ENCODE results near the gene BMAL1.
A peak's percentile ranks its signal among the peaks of the same experiment; 100 is the strongest.
"Not testable (repeated sequence)": the region's sequence is repeated elsewhere in the genome, so short reads cannot be mapped to it uniquely, and the experiment has no call there.

BMAL1 gene

GRCh38 chr11:13238879-13239514 is 38.6 kb upstream of the BMAL1 start:
- Histone ChIP-seq H3K4me3 (no peak overlapping the region), H3K9ac (ENCODE audit: insufficient read length) (no peak overlapping the region), H3K36me3 (ENCODE audit: insufficient read depth, low read length) (no peaks in the 10 kb centered on the region), H3K27ac (no peak overlapping the region), H3K9me3 (ENCODE audit: low read depth, low read length) (no peaks in the 10 kb centered on the region)
- peak; percentile 8 for DNase-seq (ENCODE audit: low read depth, low spot score)
- TF ChIP-seq POLR2AphosphoS5 (IDR thresholded peaks at IDR 0.05; ENCODE audit: borderline replicate concordance, low read depth, low read length) (no peak), FOXP2 (optimal IDR thresholded peaks at IDR 0.05; ENCODE audit: control extremely low read depth, extremely low read length, insufficient read depth) (no peak), EZH2 (IDR thresholded peaks at IDR 0.05) (no peak)

- no peaks in the 10 kb centered on the region for H3K36me3 ChIP-seq (ENCODE audit: insufficient read depth, low read length)
- H3K9ac ChIP-seq (ENCODE audit: insufficient read length), result no peak overlapping the region
- TF ChIP-seq EZH2 (IDR thresholded peaks at IDR 0.05), result no peak
- TF ChIP-seq FOXP2 (optimal IDR thresholded peaks at IDR 0.05; ENCODE audit: control extremely low read depth, extremely low read length, insufficient read depth), result no peak
- no peak for TF ChIP-seq POLR2AphosphoS5 (IDR thresholded peaks at IDR 0.05; ENCODE audit: borderline replicate concordance, low read depth, low read length)
- H3K27ac ChIP-seq, result no peak overlapping the region
- no peak for DNase-seq (ENCODE audit: low read depth, low spot score)
- H3K9me3 ChIP-seq (ENCODE audit: low read depth, low read length), result no peaks in the 10 kb centered on the region
- H3K4me3 ChIP-seq, result no peak overlapping the region
These were observed 35.0 kb upstream of the BMAL1 start for GRCh38 chr11:13242564-13242963.

GRCh38 chr11:13247606-13248296 is 29.8 kb upstream of the BMAL1 start:
- TF ChIP-seq EZH2 (IDR thresholded peaks at IDR 0.05), result no peak
- no peak for TF ChIP-seq POLR2AphosphoS5 (IDR thresholded peaks at IDR 0.05; ENCODE audit: borderline replicate concordance, low read depth, low read length)
- no peak for TF ChIP-seq FOXP2 (optimal IDR thresholded peaks at IDR 0.05; ENCODE audit: control extremely low read depth, extremely low read length, insufficient read depth)
- no peak for DNase-seq (ENCODE audit: low read depth, low spot score)
- H3K4me3 ChIP-seq, result no peak overlapping the region
- H3K27ac ChIP-seq, result no peak overlapping the region
- no peaks in the 10 kb centered on the region for H3K9me3 ChIP-seq (ENCODE audit: low read depth, low read length)
- no peak overlapping the region for H3K9ac ChIP-seq (ENCODE audit: insufficient read length)
- no peaks in the 10 kb centered on the region for H3K36me3 ChIP-seq (ENCODE audit: insufficient read depth, low read length)

GRCh38 chr11:13249177-13249576 is 28.4 kb upstream of the BMAL1 start:
- Histone ChIP-seq H3K4me3 (no peak overlapping the region), H3K9me3 (ENCODE audit: low read depth, low read length) (no peaks in the 10 kb centered on the region), H3K36me3 (ENCODE audit: insufficient read depth, low read length) (no peaks in the 10 kb centered on the region), H3K9ac (ENCODE audit: insufficient read length) (no peak overlapping the region), H3K27ac (no peak overlapping the region)
- TF ChIP-seq POLR2AphosphoS5 (IDR thresholded peaks at IDR 0.05; ENCODE audit: borderline replicate concordance, low read depth, low read length), result no peak
- TF ChIP-seq FOXP2 (optimal IDR thresholded peaks at IDR 0.05; ENCODE audit: control extremely low read depth, extremely low read length, insufficient read depth), result no peak
- no peak for TF ChIP-seq EZH2 (IDR thresholded peaks at IDR 0.05)
- no peak for DNase-seq (ENCODE audit: low read depth, low spot score)

GRCh38 chr11:13249992-13250391 is 27.6 kb upstream of the BMAL1 start:
- no peak for TF ChIP-seq EZH2 (IDR thresholded peaks at IDR 0.05)
- TF ChIP-seq FOXP2 (optimal IDR thresholded peaks at IDR 0.05; ENCODE audit: control extremely low read depth, extremely low read length, insufficient read depth), result no peak
- TF ChIP-seq POLR2AphosphoS5 (IDR thresholded peaks at IDR 0.05; ENCODE audit: borderline replicate concordance, low read depth, low read length), result no peak
- no peak for DNase-seq (ENCODE audit: low read depth, low spot score)
- no peak overlapping the region for H3K4me3 ChIP-seq

GRCh38 chr11:13251966-13252365 is 25.6 kb upstream of the BMAL1 start:
- no peak for TF ChIP-seq FOXP2 (optimal IDR thresholded peaks at IDR 0.05; ENCODE audit: control extremely low read depth, extremely low read length, insufficient read depth)
- TF ChIP-seq EZH2 (IDR thresholded peaks at IDR 0.05), result no peak
- TF ChIP-seq POLR2AphosphoS5 (IDR thresholded peaks at IDR 0.05; ENCODE audit: borderline replicate concordance, low read depth, low read length), result no peak
- no peak overlapping the region for H3K9ac ChIP-seq (ENCODE audit: insufficient read length)
- H3K36me3 ChIP-seq (ENCODE audit: insufficient read depth, low read length), result no peaks in the 10 kb centered on the region

More at GRCh38 chr11:13249992-13250391, 27.6 kb upstream of the BMAL1 start:
- Histone ChIP-seq H3K36me3 (ENCODE audit: insufficient read depth, low read length) (no peaks in the 10 kb centered on the region), H3K9ac (ENCODE audit: insufficient read length) (no peak overlapping the region), H3K9me3 (ENCODE audit: low read depth, low read length) (no peaks in the 10 kb centered on the region), H3K27ac (no peak overlapping the region)

GRCh38 chr11:13252438-13252837 is 25.2 kb upstream of the BMAL1 start:
- no peaks in the 10 kb centered on the region for H3K36me3 ChIP-seq (ENCODE audit: insufficient read depth, low read length)
- no peak overlapping the region for H3K9ac ChIP-seq (ENCODE audit: insufficient read length)
- no peak overlapping the region for H3K4me3 ChIP-seq
- H3K9me3 ChIP-seq (ENCODE audit: low read depth, low read length), result no peaks in the 10 kb centered on the region
- DNase-seq (ENCODE audit: low read depth, low spot score), result no peak
- no peak overlapping the region for H3K27ac ChIP-seq
- TF ChIP-seq POLR2AphosphoS5 (IDR thresholded peaks at IDR 0.05; ENCODE audit: borderline replicate concordance, low read depth, low read length) (no peak), FOXP2 (optimal IDR thresholded peaks at IDR 0.05; ENCODE audit: control extremely low read depth, extremely low read length, insufficient read depth) (no peak), EZH2 (IDR thresholded peaks at IDR 0.05) (no peak)

More at GRCh38 chr11:13251966-13252365, 25.6 kb upstream of the BMAL1 start:
- no peak overlapping the region for H3K27ac ChIP-seq
- H3K4me3 ChIP-seq, result no peak overlapping the region
- no peak for DNase-seq (ENCODE audit: low read depth, low spot score)
- H3K9me3 ChIP-seq (ENCODE audit: low read depth, low read length), result no peaks in the 10 kb centered on the region

- Histone ChIP-seq H3K27ac (no peak overlapping the region), H3K4me3 (no peak overlapping the region), H3K9ac (ENCODE audit: insufficient read length) (no peak overlapping the region), H3K36me3 (ENCODE audit: insufficient read depth, low read length) (no peaks in the 10 kb centered on the region), H3K9me3 (ENCODE audit: low read depth, low read length) (no peaks in the 10 kb centered on the region)
- TF ChIP-seq POLR2AphosphoS5 (IDR thresholded peaks at IDR 0.05; ENCODE audit: borderline replicate concordance, low read depth, low read length), result no peak
- no peak for TF ChIP-seq FOXP2 (optimal IDR thresholded peaks at IDR 0.05; ENCODE audit: control extremely low read depth, extremely low read length, insufficient read depth)
- TF ChIP-seq EZH2 (IDR thresholded peaks at IDR 0.05), result no peak
- no peak for DNase-seq (ENCODE audit: low read depth, low spot score)
These were observed 21.4 kb upstream of the BMAL1 start for GRCh38 chr11:13256216-13256615.

GRCh38 chr11:13258061-13258460 is 19.5 kb upstream of the BMAL1 start:
- DNase-seq (ENCODE audit: low read depth, low spot score); H3K9ac ChIP-seq (ENCODE audit: insufficient read length); H3K4me3 ChIP-seq; H3K36me3 ChIP-seq (ENCODE audit: insufficient read depth, low read length); H3K9me3 ChIP-seq (ENCODE audit: low read depth, low read length); H3K27ac ChIP-seq: not testable (repeated sequence)
